ENCODE measurements around the gene DAZL.

DAZL gene

GRCh38 chr3:16600780-16601536 lies 4.3 kb downstream of the DAZL start:
- no peak overlapping the region for H3K4me3 ChIP-seq (ENCODE audit: low read depth, low read length)
- peak; percentile 70 for TF ChIP-seq CTCF (IDR thresholded peaks at IDR 0.05; ENCODE audit: low read depth, low read length)
- no peaks in the 10 kb centered on the region for H3K27me3 ChIP-seq
- no peaks in the 10 kb centered on the region for H3K9me3 ChIP-seq
- DNase-seq = peak; percentile 59
- no peaks in the 10 kb centered on the region for H3K4me1 ChIP-seq
- H3K36me3 ChIP-seq = no peaks in the 10 kb centered on the region

- no peaks in the 10 kb centered on the region for H3K4me1 ChIP-seq
- no peak overlapping the region for H3K4me3 ChIP-seq (ENCODE audit: low read depth, low read length)
- TF ChIP-seq CTCF (IDR thresholded peaks at IDR 0.05; ENCODE audit: low read depth, low read length) = no peak
- H3K9me3 ChIP-seq = no peaks in the 10 kb centered on the region
- no peak for DNase-seq
- H3K36me3 ChIP-seq = no peaks in the 10 kb centered on the region
- H3K27me3 ChIP-seq = no peaks in the 10 kb centered on the region
Observed at GRCh38 chr3:16599694-16600093, 5.5 kb downstream of the DAZL start.

- Histone ChIP-seq H3K9me3 (no peaks in the 10 kb centered on the region), H3K36me3 (no peaks in the 10 kb centered on the region), H3K4me3 (ENCODE audit: low read depth, low read length) (no peak overlapping the region), H3K27me3 (no peaks in the 10 kb centered on the region), H3K4me1 (no peaks in the 10 kb centered on the region)
- DNase-seq = no peak
- TF ChIP-seq CTCF (IDR thresholded peaks at IDR 0.05; ENCODE audit: low read depth, low read length) = no peak
Observed at GRCh38 chr3:16596352-16597032, 8.7 kb downstream of the DAZL start.

GRCh38 chr3:16595778-16596177 lies 9.4 kb downstream of the DAZL start:
- no peak for DNase-seq
- Histone ChIP-seq H3K9me3 (no peaks in the 10 kb centered on the region), H3K4me1 (no peaks in the 10 kb centered on the region), H3K36me3 (no peaks in the 10 kb centered on the region), H3K4me3 (ENCODE audit: low read depth, low read length) (no peak overlapping the region), H3K27me3 (no peaks in the 10 kb centered on the region)
- TF ChIP-seq CTCF (IDR thresholded peaks at IDR 0.05; ENCODE audit: low read depth, low read length) = no peak

GRCh38 chr3:16589867-16590624 lies 15.2 kb downstream of the DAZL start:
- H3K4me3 ChIP-seq (ENCODE audit: low read depth, low read length) = no peak overlapping the region
- H3K9me3 ChIP-seq = no peaks in the 10 kb centered on the region
- TF ChIP-seq CTCF (IDR thresholded peaks at IDR 0.05; ENCODE audit: low read depth, low read length) = no peak
- H3K27me3 ChIP-seq = no peaks in the 10 kb centered on the region
- no peak for DNase-seq
- H3K36me3 ChIP-seq = no peaks in the 10 kb centered on the region
- no peaks in the 10 kb centered on the region for H3K4me1 ChIP-seq
